ENCODE data around the gene OR52B4.
A peak's percentile ranks its signal among the peaks of the same experiment; 100 is the strongest.
"Not testable (repeated sequence)": the region's sequence is repeated elsewhere in the genome, so short reads cannot be mapped to it uniquely, and the experiment has no call there.

The OR52B4 gene

DNA sequence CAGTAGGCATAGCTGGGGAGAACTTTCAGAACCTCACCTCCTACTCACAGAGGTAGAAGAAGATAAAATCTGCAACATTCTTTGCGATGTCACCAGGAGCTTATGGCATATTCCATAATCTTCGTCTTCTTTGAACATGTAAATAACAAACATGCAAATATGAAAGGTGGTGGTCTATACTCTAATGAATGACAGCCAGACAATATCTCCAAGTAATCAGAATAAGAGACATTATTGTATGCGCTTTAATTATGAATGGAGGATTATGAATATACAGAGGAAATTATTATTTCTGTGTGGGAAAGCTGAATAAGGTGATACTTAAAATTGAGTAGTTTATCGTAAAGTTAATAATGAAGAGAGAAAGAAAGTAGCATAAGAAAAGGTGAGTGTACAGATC, at the start of gene OR52B4:
Gene OR52B4, minus strand, starts transcription at position 101 of the 400 bp plus-strand sequence. Its CDS starts 91 bp downstream, at position 10.
- DNase-seq (ENCODE audit: low read depth in 1 of 2, low spot score in 1 of 2), result no peak

DNA sequence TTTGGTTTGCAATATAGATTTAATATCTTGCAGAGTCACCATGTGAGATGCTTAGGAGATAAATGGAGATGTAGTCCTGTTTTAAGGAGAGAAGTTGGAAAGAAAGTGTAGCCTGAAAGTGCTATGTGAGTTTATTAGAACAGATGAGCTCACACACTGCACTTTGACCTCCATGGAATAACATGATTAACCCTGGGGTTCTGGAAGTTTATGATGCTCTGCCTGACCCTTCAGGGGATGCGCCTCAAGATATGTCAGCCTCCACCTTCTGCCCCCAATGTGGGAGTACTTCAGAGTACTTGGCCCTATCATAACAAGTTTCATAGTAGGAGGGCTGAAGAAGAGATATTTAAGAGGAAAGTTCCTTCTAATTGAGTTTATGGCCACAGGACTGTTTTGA, 48.6 kb upstream of the OR52B4 start:
- no peak for DNase-seq (ENCODE audit: low read depth in 1 of 2, low spot score in 1 of 2)

DNA sequence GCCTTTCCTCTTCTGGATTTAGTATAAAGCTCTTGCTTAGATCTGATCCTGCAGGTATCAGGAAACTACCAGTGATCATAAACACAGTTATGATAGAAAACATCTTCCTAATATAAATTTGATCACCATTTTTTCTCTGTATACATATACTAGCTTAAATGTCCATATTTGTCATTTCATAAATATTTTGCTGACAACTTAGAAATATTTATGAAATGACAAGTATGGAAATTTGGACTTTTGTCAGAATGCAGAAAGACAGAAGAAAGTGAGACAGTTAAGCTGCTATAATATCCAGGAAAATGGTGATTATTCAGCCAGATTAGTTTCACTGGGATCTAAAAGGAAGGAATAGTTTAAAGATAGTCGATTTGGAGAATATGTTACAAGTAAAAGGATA, 48.1 kb upstream of the OR52B4 start:
- no peak for DNase-seq (ENCODE audit: low read depth in 1 of 2, low spot score in 1 of 2)

DNA sequence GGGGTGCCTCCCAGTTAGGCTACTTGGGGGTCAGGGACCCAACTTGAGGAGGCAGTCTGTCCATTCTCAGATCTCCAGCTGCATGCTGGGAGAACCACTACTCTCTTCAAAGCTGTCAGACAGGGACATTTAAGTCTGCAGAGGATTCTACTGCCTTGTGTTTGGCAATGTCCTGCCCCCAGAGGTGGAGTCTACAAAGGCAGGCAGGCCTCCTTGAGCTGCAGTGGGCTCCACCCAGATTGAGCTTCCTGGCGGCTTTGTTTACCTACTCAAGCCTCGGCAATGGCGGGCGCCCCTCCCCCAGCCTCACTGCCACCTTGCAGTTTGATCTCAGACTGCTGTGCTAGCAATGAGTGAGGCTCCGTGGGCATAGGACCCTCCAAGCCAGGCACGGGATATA, 38.0 kb upstream of the OR52B4 start:
- DNase-seq (ENCODE audit: low read depth in 1 of 2, low spot score in 1 of 2), result not testable (repeated sequence)

DNA sequence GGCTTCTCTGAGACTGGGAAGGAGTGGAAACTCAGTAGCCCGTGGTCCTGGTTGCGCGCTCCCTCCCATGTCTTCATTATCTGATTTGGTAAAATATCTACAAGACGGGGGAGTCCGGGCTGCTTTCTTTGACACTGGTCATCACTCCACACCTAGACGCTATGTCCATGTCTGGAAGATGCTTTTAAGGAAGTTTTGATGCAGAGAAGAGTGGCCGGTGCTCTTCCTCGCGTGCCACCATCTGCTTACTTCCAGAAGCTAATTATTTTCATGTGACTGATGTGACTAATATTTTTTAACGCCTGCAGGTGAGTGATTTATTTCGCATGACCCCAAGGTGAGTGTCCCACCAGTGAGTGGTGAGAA, 25.7 kb upstream of the OR52B4 start:
- DNase-seq (ENCODE audit: low read depth in 1 of 2, low spot score in 1 of 2), result no peak

DNA sequence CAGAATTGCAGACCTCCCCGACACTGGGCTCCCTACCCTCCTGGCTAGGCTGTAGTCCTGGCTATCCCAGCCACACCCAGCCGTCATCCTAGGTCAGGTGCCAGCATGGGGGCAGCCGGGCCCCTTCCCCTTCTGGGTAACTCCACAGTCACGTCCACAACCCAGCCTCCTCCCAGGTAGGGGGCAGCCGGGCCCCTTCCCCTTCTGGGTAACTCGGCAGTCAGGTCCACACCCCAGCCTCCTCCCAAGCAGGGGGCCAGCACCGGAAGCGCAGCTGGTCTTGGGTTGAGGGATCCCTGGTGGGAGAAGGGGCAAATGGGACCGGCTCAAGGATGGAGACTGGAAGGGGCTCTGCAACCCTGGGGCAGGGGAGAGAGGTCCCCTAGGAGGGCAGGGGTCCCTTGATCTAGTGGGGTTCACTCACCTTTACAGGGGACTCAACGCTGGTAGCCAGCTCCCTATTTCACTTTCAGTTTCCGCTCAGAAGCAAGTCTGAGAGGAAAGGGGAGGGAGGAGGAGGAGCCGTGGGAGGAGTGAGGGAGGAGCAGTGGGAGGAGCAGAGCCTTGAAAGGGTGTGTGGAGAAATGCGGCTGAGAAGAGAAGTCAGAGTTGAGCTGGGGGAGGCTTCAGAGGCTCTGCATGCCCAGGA, 25.1 kb upstream of the OR52B4 start, which contains the start of gene TRIM21:
Gene TRIM21, minus strand, starts transcription at position 494 of the 649 bp plus-strand sequence. CDS start 3,293 bp downstream, outside the sequence.
- DNase-seq (ENCODE audit: low read depth in 1 of 2, low spot score in 1 of 2), result peak; percentile 78 to 89

DNA sequence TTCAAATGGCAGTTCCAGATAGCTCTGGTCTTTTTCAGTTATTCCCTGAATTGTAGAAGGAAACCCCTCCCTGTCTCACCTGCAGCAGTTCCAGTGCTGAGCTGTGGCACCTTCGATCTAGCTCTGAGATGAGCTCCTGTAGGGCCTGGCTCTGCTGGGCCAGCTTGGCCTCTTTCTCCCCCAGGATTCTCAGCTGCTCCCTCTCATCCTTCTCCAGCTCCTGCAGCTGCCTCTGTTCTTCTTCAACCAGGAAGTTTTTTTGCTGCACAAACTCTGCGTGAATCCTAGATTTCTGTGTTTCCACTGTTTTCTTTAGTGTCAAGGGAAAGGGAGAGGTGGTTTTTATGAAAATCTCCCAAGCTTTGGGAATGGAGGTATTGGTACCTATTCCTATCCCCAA, 20.0 kb upstream of the OR52B4 start:
- DNase-seq (ENCODE audit: low read depth in 1 of 2, low spot score in 1 of 2), result no peak

DNA sequence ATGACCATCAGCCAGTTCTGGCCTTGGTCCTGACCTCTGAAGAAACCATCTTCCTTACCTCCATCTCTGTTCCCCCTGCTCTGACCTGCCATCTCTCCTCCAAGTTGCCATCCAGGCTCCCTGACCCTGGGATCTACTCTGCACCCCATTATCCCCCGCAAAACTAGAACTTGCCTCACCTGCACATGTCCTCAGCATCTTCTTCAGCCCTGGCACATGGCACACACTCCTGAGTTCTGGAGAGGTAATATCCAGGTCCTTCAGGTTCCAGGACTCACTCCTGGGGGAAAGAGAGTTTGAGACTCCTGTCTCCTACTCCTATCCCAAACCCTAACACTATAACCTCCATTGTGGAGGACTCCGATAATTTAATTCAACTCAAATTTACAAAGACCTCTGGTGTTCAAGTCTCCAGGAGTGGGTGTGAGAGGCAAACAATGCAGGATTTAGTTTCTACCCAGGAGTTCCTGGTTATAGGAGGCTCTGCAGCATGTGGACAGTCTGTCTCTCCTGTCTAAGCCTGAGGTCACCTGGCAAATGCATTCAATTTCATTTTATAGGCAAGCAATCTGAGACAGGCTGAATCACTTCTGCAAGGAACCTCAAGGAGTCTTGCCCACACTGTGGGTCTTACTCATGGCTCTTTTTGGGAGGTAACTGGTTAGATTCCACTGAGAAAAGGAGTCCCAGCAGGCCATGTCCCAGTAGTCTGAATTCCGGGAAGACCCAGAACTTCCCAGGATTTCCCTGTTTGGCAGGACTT, 18.0 kb upstream of the OR52B4 start:
- DNase-seq (ENCODE audit: low read depth in 1 of 2, low spot score in 1 of 2), result no peak

DNA sequence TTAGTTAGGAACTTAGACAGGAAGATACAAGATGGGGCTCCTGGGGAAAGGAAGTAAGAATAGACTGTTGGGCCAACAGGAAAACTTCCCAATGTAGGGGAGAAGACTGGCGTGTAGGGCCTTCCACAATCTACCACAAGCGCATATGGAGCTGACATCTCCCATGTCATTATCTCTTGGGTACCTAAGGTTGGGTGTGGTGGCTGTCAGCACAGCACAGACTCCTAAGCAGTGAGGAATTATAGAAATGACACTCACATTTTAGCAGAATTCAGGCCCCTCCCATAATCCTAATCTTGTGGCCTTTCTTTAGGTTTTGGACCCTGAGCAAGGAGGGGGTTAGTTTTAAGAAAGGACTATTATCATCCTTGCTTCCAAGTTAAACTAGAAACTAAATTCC, 13.7 kb upstream of the OR52B4 start:
- DNase-seq (ENCODE audit: low read depth in 1 of 2, low spot score in 1 of 2), result no peak

DNA sequence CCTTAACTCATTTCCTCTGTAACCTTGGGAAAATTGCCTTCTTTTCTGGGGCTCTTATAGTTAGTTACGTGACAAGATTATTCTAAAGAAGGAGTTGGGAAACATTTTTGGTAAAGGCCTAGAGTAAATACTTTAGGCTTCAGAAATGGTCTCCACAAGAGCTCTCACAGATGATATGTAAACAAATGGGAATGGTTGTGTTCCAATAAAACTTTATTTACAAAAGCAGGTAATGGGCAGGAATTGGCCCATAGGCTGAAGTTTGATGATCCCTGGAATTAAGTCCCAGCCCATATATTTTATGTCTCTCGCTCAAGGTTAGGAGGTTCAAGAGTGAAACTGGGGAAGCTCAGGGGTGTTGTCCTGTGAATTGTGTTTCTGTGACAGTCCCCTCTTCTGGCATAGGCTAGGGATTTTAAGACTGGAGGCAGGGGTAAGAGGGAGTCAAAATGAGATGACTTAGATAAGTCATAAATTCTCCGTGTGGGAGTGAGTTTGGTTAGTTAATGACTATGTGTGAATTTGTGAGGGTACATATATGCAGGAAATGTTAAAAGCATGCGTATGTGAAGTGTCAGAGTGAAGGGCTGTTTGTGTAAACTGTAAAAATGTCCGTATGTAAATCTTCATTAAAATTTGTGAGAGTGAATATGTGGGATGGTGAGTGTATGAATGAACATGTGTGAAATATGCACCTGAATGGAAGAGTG, 7.4 kb upstream of the OR52B4 start:
- DNase-seq (ENCODE audit: low read depth in 1 of 2, low spot score in 1 of 2), result no peak

DNA sequence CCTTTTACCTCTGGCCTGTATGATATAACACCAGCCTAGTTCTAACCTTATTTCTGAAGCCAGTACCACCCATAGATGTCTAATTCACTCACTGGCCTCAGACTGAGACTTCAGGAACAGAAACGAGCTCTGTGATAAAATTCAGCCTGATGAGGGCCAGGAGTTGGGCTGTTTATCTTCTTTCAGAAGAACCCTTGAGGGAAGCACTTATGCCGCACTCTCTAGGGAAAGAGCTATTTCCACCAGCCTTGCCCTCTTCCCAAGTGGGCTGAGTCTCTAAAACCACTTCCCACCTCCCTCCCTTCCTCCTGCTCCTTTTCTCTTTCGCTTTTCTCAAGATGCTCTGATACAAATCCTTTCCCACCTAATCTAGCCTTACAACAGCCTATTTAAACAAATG, 2.0 kb upstream of the OR52B4 start:
- DNase-seq (ENCODE audit: low read depth in 1 of 2, low spot score in 1 of 2), result no peak

DNA sequence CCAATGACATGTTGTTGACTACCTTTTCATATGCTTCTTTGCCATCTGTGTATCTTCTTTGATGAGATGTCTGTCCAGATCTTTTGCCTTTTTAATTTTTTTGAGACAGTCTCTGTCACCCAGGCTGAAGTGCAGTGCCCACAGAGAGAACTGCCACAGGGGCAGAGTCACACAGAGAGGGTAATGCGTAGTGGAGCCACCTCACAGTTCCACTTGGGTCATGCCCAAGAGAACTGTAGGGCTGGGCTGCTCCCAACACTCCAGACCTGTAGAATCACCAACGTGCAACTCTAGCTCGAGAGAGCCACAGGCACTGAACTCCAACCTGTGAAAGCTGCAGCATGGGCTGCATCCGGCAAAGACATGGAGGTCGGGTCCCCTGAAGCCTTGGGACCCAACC, 20.0 kb downstream of the OR52B4 start:
- DNase-seq (ENCODE audit: low read depth in 1 of 2, low spot score in 1 of 2), result not testable (repeated sequence)

DNA sequence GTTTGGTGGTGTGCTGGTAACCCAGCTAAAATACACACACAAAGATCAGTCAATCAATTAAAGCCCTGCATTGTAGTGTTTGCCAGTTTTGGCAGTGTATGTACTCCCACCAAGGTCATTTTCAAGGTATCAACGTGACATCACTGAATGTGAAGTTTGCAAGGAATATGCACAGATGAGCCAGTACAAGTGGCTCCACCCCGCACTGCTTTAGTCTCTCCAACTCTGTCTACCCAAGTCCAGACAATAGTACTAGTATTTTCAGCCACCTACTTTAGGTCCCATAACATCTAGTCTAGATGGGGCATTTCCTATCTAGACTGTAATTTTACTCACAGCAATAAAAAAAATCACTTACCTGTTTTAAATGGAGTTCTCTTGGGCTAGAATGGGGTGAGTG, 22.8 kb downstream of the OR52B4 start:
- not testable (repeated sequence) for DNase-seq (ENCODE audit: low read depth in 1 of 2, low spot score in 1 of 2)

DNA sequence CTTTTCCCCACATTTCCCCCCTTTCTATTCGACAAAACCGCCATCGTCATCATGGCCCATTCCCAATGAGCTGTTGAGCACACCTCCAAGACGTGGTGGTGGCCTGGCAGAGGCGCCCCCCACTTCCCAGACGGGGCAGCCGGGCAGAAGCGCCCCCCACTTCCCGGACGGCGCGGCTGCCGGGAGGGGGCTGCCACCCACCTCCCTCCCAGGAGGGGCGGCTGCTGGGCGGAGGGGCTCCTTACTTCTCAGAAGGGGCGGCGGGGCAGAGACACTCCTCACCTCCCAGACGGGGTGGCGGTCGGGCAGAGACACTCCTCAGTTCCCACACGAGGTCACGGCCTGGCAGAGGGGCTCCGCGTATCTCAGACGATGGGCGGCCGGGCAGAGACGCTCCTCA, 33.8 kb downstream of the OR52B4 start:
- not testable (repeated sequence) for DNase-seq (ENCODE audit: low read depth in 1 of 2, low spot score in 1 of 2)

Data from activated CD4-positive, alpha-beta T cell treated with anti-CD3 and anti-CD28 coated beads, Interleukin-2, amount 50 U/mL, for 24 hours (primary cell).